Endothelial cell (in vitro differentiated cells): ENCODE measurements around the gene CSNK2A2. TPM values are rescaled to one million over a fixed set of nuclear protein-coding genes. Genes with fewer than 3 reads are reported as not detected.

ENCODE experiments used
- DNase-seq: peaks from one replicate; pipeline ENCODE4 v3.0.0; 2021; ENCODE audit warnings: low spot score
- H3K27ac Mint-ChIP-seq: one replicate; pipeline ENCODE4 v1.8.0; 2021; ENCODE audit warnings: mixed read lengths, inconsistent platforms; ENCODE audit not compliant: unreplicated experiment
- H3K27me3 Mint-ChIP-seq: one replicate; pipeline ENCODE4 v1.8.0; 2021; ENCODE audit warnings: mild to moderate bottlenecking, moderate library complexity, mixed read lengths, inconsistent platforms; ENCODE audit not compliant: unreplicated experiment
- H3K36me3 Mint-ChIP-seq: one replicate; pipeline ENCODE4 v1.8.0; 2021; ENCODE audit warnings: mild to moderate bottlenecking, low read depth, mixed read lengths, inconsistent platforms; ENCODE audit not compliant: unreplicated experiment
- H3K4me1 Mint-ChIP-seq: one replicate; pipeline ENCODE4 v1.8.0; 2021; ENCODE audit warnings: mild to moderate bottlenecking, mixed read lengths, inconsistent platforms; ENCODE audit not compliant: unreplicated experiment
- H3K4me3 Mint-ChIP-seq: one replicate; pipeline ENCODE4 v1.8.0; 2021; ENCODE audit warnings: mild to moderate bottlenecking, mixed read lengths, inconsistent platforms; ENCODE audit not compliant: unreplicated experiment
- H3K9me3 Mint-ChIP-seq: one replicate; pipeline ENCODE4 v1.8.0; 2021; ENCODE audit warnings: mixed read lengths, inconsistent platforms; ENCODE audit not compliant: unreplicated experiment
- CTCF ChIP-seq: fragments of 200-600 bp; sonication (generic); IDR thresholded peaks from one replicate; pipeline ENCODE4 v1.5.0; 2021; ENCODE audit warnings: antibody characterized with exemption; ENCODE audit not compliant: unreplicated experiment
- total RNA-seq: library from RNA; stranded (reverse); fragmentation: NEBNext Ultra II Directional; extraction: Animal tissue kit (Norgen Biotek cat#: 25700); gene quantifications from one replicate; pipeline ENCODE4 v1.2.1, GENCODE V29; 2021; ENCODE audit not compliant: unreplicated experiment

CSNK2A2 gene
- total RNA-seq, 1 donor from 2014 or later: 149 TPM

DNA sequence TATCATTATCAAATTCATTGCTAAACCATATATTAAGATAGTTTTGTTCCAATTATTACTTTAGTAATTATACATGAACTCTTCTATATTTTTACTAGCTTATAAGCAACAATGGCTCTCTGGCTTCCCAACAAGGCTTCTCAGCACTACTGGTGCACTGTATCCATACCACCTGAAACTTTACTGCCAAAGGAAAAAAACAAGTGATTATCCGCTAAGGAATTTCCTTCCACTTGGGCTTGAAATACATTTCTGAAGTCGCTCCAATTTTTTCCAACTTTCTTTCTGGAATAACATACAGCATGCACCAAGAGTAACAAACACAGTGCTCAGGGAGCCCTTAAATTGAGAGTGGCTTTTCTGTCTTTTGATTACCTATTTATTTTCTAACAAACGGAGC, 2.1 kb downstream of the CSNK2A2 start:
- TF ChIP-seq CTCF: no peak
- Mint-ChIP-seq H3K9me3 (no peaks in the 10 kb centered on the region), H3K36me3 (peaks cover 32% of the 10 kb centered on the region), H3K4me3 (peak overlapping the region; percentile 87), H3K4me1 (peaks cover 17% of the 10 kb centered on the region), H3K27me3 (peaks cover 6% of the 10 kb centered on the region), H3K27ac (no peak overlapping the region)
- no peak for DNase-seq

GRCh38 chr16:58195344-58195743, 2.6 kb downstream of the CSNK2A2 start:
- Mint-ChIP-seq H3K36me3 (peaks cover 33% of the 10 kb centered on the region), H3K4me3 (no peak overlapping the region), H3K27me3 (peaks cover 5% of the 10 kb centered on the region), H3K27ac (no peak overlapping the region), H3K4me1 (peaks cover 17% of the 10 kb centered on the region), H3K9me3 (no peaks in the 10 kb centered on the region)
- TF ChIP-seq CTCF: no peak
- no peak for DNase-seq

GRCh38 chr16:58194790-58195189, 3.1 kb downstream of the CSNK2A2 start:
- no peak for DNase-seq

DNA sequence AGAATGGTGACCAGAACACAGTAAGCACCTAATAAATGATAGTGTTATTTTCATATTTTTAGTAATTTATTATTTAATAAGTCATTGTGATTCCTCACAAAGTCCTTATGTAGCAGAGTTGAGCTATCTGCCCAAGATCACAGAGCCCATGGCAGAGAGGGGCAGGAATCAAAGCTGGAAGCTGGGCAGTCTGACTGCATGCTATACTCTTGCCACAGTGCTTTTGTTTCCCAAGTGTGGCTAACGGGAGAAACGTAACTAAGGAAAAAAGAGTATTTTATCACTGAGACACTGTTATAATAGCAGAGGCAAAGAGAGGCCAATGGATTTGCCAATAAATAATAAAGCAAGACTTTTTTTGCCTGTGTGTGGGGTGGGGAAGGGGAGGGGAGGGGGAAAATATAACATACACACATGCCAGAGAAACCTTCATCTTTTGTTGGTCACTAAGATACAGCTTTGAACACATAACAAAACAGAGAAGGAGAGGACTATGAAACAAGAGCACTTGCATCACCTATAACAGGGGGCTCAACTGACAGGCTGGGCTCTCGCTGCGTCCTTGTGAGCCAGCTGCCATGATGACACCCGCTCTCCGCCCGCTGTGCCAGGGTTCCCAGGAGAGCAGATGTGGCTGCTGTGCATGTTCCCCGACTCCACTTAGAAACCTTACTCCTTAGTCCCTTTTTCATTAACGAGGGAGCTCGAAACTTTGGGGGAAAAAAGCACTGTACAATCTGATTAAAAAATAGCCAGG, 10.1 kb downstream of the CSNK2A2 start:
- H3K9me3 Mint-ChIP-seq: no peaks in the 10 kb centered on the region
- peaks cover 2% of the 10 kb centered on the region for H3K27me3 Mint-ChIP-seq
- H3K4me1 Mint-ChIP-seq: peaks cover 4% of the 10 kb centered on the region
- DNase-seq: no peak
- H3K27ac Mint-ChIP-seq: peak overlapping the region; percentile 85
- no peak for TF ChIP-seq CTCF
- H3K4me3 Mint-ChIP-seq: no peak overlapping the region
- peaks cover 39% of the 10 kb centered on the region for H3K36me3 Mint-ChIP-seq

More at GRCh38 chr16:58194790-58195189, 3.1 kb downstream of the CSNK2A2 start:
- H3K9me3 Mint-ChIP-seq: no peaks in the 10 kb centered on the region
- peaks cover 37% of the 10 kb centered on the region for H3K36me3 Mint-ChIP-seq
- TF ChIP-seq CTCF: no peak
- no peak overlapping the region for H3K4me3 Mint-ChIP-seq
- H3K27ac Mint-ChIP-seq: no peak overlapping the region
- peaks cover 5% of the 10 kb centered on the region for H3K27me3 Mint-ChIP-seq
- H3K4me1 Mint-ChIP-seq: peaks cover 17% of the 10 kb centered on the region

DNA sequence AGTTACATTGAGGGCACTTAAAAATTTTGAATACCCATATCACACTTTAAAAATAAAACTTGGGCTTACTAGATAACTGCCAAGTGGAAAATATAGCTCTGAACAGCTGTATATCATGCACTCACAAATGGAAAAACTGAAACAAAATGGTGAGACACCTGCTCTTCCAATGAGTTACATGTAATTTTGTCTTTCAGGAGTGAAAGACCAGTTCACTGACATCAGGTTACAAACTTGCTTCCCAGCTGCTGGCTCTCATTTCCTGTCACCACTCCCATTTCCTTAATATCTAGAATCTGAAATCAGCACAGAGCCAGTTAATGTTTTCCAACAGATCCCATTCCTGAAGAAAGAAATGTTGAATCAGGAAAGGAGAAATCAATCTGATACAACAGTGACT, 10.8 kb downstream of the CSNK2A2 start:
- no peak for DNase-seq
- peaks cover 33% of the 10 kb centered on the region for H3K36me3 Mint-ChIP-seq
- H3K4me3 Mint-ChIP-seq: no peak overlapping the region
- H3K27ac Mint-ChIP-seq: peak overlapping the region; percentile 91
- no peaks in the 10 kb centered on the region for H3K9me3 Mint-ChIP-seq
- peaks cover 4% of the 10 kb centered on the region for H3K4me1 Mint-ChIP-seq
- peaks cover 2% of the 10 kb centered on the region for H3K27me3 Mint-ChIP-seq
- no peak for TF ChIP-seq CTCF
